B cell (primary cell): Measurements from ENCODE around the gene KRTAP12-2.

Experiments used
- EZH2 ChIP-seq: IDR thresholded peaks from 2 replicates; pipeline ENCODE4 v1.6.1; 2012; ENCODE audit warnings: borderline replicate concordance, low read depth, mild to moderate bottlenecking, moderate library complexity, low read length; ENCODE audit not compliant: insufficient read depth, poor library complexity, severe bottlenecking
- TF ChIP-seq, protein P1 (sequence below): fragments of 200-600 bp; IDR thresholded peaks from one replicate; pipeline ENCODE4 v1.8.0; 2022; ENCODE audit warnings: antibody characterized with exemption, mild to moderate bottlenecking

DNA sequence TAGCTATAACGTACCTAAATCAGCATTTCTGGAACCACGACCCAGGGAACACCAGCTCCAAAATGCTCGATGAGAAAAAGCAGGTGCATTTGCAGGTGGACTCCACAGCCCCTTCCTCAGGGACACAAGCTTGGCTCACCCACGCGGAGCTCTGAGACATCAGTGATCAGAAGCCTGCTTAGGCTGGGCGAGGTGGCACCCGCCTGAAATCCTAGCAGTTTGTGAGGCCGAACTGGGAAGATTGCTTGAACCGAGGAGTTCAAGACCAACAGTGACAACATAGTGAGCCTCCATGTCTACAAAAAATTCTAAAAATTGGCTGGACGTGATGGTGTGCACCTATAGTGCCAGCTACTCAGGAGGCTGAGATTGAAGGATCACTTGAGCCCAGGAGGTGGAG, 47.1 kb upstream of the KRTAP12-2 start:
- TF ChIP-seq, protein P1, sequence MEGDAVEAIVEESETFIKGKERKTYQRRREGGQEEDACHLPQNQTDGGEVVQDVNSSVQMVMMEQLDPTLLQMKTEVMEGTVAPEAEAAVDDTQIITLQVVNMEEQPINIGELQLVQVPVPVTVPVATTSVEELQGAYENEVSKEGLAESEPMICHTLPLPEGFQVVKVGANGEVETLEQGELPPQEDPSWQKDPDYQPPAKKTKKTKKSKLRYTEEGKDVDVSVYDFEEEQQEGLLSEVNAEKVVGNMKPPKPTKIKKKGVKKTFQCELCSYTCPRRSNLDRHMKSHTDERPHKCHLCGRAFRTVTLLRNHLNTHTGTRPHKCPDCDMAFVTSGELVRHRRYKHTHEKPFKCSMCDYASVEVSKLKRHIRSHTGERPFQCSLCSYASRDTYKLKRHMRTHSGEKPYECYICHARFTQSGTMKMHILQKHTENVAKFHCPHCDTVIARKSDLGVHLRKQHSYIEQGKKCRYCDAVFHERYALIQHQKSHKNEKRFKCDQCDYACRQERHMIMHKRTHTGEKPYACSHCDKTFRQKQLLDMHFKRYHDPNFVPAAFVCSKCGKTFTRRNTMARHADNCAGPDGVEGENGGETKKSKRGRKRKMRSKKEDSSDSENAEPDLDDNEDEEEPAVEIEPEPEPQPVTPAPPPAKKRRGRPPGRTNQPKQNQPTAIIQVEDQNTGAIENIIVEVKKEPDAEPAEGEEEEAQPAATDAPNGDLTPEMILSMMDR, result no peak
- no peak for TF ChIP-seq EZH2
